ENCODE data around the gene LRRC4. TPM values are rescaled to one million over a fixed set of nuclear protein-coding genes. Genes with fewer than 3 reads are reported as not detected.

LRRC4 gene
- total RNA-seq, 1 experiment from 2014 or later = 0.26 TPM

DNA sequence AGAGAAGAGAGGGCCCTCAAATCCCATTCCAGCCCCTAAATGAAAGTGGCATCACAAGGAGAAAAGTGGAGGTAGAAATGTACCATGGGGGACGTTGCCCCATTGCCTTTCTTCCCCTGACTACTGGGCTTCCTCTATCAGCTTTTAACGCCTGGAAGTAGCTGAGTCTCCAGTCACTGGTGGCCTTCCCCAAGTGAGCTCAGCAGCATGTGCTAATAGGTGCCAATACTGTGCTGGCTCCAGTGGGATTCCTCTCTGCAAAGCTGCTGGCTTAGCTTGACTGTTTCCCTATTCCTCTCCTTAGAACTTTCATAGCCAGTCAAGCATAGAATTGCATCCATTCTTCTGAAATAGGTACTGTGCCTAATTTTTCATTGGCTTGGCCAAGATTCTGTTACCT lies 32.6 kb downstream of the LRRC4 start:
- Histone ChIP-seq H3K4me3 (ENCODE audit: low read length) (no peak overlapping the region), H3K4me2 (ENCODE audit: low read length) (no peak overlapping the region), H3K36me3 (ENCODE audit: low read depth, low read length) (peaks cover 10% of the 10 kb centered on the region; the same call in 1 of the 2 replicates), H4K20me1 (ENCODE audit: low read length) (no peaks in the 10 kb centered on the region; the same call in 1 of the 2 replicates), H3K79me2 (ENCODE audit: low read length) (no peaks in the 10 kb centered on the region), H3K4me1 (ENCODE audit: insufficient read depth, low read length) (no peaks in the 10 kb centered on the region), H2AFZ (ENCODE audit: low read length) (no peak overlapping the region), H3F3A (ENCODE audit: low read length, unreplicated experiment) (no peaks in the 10 kb centered on the region), H3K27ac (ENCODE audit: low read length) (no peak overlapping the region), H3K9me3 (ENCODE audit: low read length) (no peaks in the 10 kb centered on the region), H3K9me2 (replicated peaks; ENCODE audit: low read length) (no peaks in the 10 kb centered on the region), H3K27me3 (ENCODE audit: low read length) (no peaks in the 10 kb centered on the region), H3K9ac (ENCODE audit: low read length) (no peak overlapping the region)
- ATAC-seq (no peak), DNase-seq (no peak)
- POLR2A ChIA-PET (ENCODE audit: unreplicated experiment) = no interaction called here
- BruUV-seq (replicated peaks) = no TSS peak
- CTCF ChIA-PET = no interaction called here
- intact Hi-C loops (cut with micrococcal nuclease) = no loop called here
- TF ChIP-seq EZH2 (IDR thresholded peaks at IDR 0.05; ENCODE audit: low read length, unreplicated experiment) (no peak), EZH2phosphoT487 (IDR thresholded peaks at IDR 0.05; ENCODE audit: borderline replicate concordance, low read length) (no peak), CTCF (conservative IDR thresholded peaks at IDR 0.05; ENCODE audit: low read depth, low read length) (no peak)

DNA sequence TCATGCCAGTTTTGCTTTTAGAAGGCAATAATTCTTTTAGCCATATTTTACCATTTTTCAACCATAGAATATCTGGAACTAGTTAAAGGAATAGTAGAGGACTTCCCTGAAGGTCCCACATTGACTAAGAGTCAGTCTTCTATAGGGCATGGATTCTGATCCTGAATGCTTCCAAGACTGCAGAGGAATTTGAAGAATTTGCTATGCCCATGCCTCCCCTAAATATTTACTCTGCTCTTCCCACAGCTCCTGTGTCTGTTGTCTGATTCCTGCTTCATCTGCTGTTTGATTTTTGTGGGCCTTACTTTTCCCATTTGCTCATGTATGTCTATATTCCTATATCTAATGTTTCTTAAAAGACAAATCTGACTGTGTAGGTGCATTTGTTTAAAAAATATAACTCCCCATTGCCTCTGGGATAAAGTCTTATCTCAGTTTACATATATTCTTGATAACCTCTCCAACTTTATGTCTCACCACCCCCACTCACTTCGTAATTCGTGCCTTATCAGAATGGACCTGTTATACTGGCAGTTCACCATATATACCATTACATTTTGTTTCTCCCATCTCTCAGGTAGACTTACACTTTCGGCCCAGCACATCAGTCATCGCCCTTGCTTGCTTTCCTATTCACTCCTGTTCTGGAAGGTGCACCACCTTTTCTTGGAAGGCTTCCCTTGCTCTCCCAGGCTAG lies 33.9 kb downstream of the LRRC4 start:
- Histone ChIP-seq H3K4me1 (ENCODE audit: insufficient read depth, low read length) (no peaks in the 10 kb centered on the region), H3K27me3 (ENCODE audit: low read length) (no peaks in the 10 kb centered on the region), H3K4me3 (ENCODE audit: low read length) (no peak overlapping the region), H4K20me1 (ENCODE audit: low read length) (no peaks in the 10 kb centered on the region; the same call in 1 of the 2 replicates), H3K4me2 (ENCODE audit: low read length) (no peak overlapping the region), H2AFZ (ENCODE audit: low read length) (no peak overlapping the region), H3K27ac (ENCODE audit: low read length) (no peak overlapping the region), H3K9me3 (ENCODE audit: low read length) (no peaks in the 10 kb centered on the region), H3K9ac (ENCODE audit: low read length) (no peak overlapping the region), H3F3A (ENCODE audit: low read length, unreplicated experiment) (no peaks in the 10 kb centered on the region), H3K79me2 (ENCODE audit: low read length) (no peaks in the 10 kb centered on the region), H3K36me3 (ENCODE audit: low read depth, low read length) (peaks cover 16% of the 10 kb centered on the region; the same call in 1 of the 2 replicates), H3K9me2 (replicated peaks; ENCODE audit: low read length) (no peaks in the 10 kb centered on the region)
- DNase-seq = no peak
- TF ChIP-seq EZH2phosphoT487 (IDR thresholded peaks at IDR 0.05; ENCODE audit: borderline replicate concordance, low read length) (no peak), CTCF (conservative IDR thresholded peaks at IDR 0.05; ENCODE audit: low read depth, low read length) (no peak), EZH2 (IDR thresholded peaks at IDR 0.05; ENCODE audit: low read length, unreplicated experiment) (no peak)
- no peak for ATAC-seq
- ChIA-PET CTCF (no interaction called here), POLR2A (ENCODE audit: unreplicated experiment) (no interaction called here)
- intact Hi-C loops (cut with micrococcal nuclease) = no loop called here
- no TSS peak for BruUV-seq (replicated peaks)
